GM06990 (cell line): Measurements from ENCODE around the gene ENAH.

Experiments
- DNase-seq: peaks from one replicate; pipeline ENCODE4 v3.0.0-alpha.2; 2011; ENCODE audit not compliant: insufficient read length; ENCODE audit errors: extremely low read depth
- H3K27me3 ChIP-seq: replicated peaks from 2 replicates; pipeline ENCODE4 v1.6.0; 2011; ENCODE audit warnings: low read length; ENCODE audit not compliant: control insufficient read depth, insufficient read depth
- H3K36me3 ChIP-seq: 2 replicates; pipeline ENCODE4 v1.5.1; 2011; ENCODE audit warnings: low read length; ENCODE audit not compliant: control insufficient read depth, insufficient read depth
- H3K4me3 ChIP-seq: replicated peaks from 2 replicates; pipeline ENCODE4 v1.5.1; 2011; ENCODE audit warnings: low read depth, mild to moderate bottlenecking, control low read depth, low read length
- CTCF ChIP-seq: IDR thresholded peaks from 2 replicates; pipeline ENCODE4 v1.5.1; 2011; ENCODE audit warnings: low read length, control low read depth, mild to moderate bottlenecking, inconsistent platforms; ENCODE audit not compliant: insufficient read depth, poor library complexity, severe bottlenecking

Gene ENAH

GRCh38 chr1:225446595-225446960 is 206.3 kb downstream of the ENAH start:
- DNase-seq, result no peak
- TF ChIP-seq CTCF, result no peak
- Histone ChIP-seq H3K4me3 (no peak overlapping the region), H3K36me3 (no peaks in the 10 kb centered on the region), H3K27me3 (no peaks in the 10 kb centered on the region)

- no peak for TF ChIP-seq CTCF
- no peak for DNase-seq
- Histone ChIP-seq H3K4me3 (no peak overlapping the region), H3K36me3 (no peaks in the 10 kb centered on the region), H3K27me3 (no peaks in the 10 kb centered on the region)
Measured at GRCh38 chr1:225445639-225446594, 207.0 kb downstream of the ENAH start.

- no peaks in the 10 kb centered on the region for H3K36me3 ChIP-seq
- no peaks in the 10 kb centered on the region for H3K27me3 ChIP-seq
- no peak for DNase-seq
- H3K4me3 ChIP-seq, result no peak overlapping the region
- TF ChIP-seq CTCF, result no peak
Measured at GRCh38 chr1:225442123-225442505, 210.8 kb downstream of the ENAH start.

- Histone ChIP-seq H3K27me3 (no peaks in the 10 kb centered on the region), H3K4me3 (no peak overlapping the region), H3K36me3 (no peaks in the 10 kb centered on the region)
- peak; percentile 53 for TF ChIP-seq CTCF
- no peak for DNase-seq
Measured at GRCh38 chr1:225441314-225442122, 211.4 kb downstream of the ENAH start.

GRCh38 chr1:225440380-225441221 is 212.3 kb downstream of the ENAH start:
- H3K36me3 ChIP-seq, result no peaks in the 10 kb centered on the region
- H3K4me3 ChIP-seq, result no peak overlapping the region
- TF ChIP-seq CTCF, result no peak
- no peak for DNase-seq
- H3K27me3 ChIP-seq, result no peaks in the 10 kb centered on the region
